ENCODE results near the gene MEIKIN.

GRCh38 chr5:131794586-131794985 lies 150.9 kb downstream of the MEIKIN start:
- TF ChIP-seq, protein P1, sequence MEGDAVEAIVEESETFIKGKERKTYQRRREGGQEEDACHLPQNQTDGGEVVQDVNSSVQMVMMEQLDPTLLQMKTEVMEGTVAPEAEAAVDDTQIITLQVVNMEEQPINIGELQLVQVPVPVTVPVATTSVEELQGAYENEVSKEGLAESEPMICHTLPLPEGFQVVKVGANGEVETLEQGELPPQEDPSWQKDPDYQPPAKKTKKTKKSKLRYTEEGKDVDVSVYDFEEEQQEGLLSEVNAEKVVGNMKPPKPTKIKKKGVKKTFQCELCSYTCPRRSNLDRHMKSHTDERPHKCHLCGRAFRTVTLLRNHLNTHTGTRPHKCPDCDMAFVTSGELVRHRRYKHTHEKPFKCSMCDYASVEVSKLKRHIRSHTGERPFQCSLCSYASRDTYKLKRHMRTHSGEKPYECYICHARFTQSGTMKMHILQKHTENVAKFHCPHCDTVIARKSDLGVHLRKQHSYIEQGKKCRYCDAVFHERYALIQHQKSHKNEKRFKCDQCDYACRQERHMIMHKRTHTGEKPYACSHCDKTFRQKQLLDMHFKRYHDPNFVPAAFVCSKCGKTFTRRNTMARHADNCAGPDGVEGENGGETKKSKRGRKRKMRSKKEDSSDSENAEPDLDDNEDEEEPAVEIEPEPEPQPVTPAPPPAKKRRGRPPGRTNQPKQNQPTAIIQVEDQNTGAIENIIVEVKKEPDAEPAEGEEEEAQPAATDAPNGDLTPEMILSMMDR (IDR thresholded peaks at IDR 0.05), result no peak
- no peak for TF ChIP-seq POLR2A (IDR thresholded peaks at IDR 0.05)

Data from Peyer's patch (tissue), 4 donors.